HUDEP-2 (cell line): ENCODE data around the gene VRK3.

ENCODE experiments used
- DNase-seq, 76 experiments: peaks; one replicate each; lab custom pipeline; 2025; ENCODE audit not compliant: unreplicated experiment in 76 of 76; lab: John Stamatoyannopoulos, UW

The VRK3 gene

DNA sequence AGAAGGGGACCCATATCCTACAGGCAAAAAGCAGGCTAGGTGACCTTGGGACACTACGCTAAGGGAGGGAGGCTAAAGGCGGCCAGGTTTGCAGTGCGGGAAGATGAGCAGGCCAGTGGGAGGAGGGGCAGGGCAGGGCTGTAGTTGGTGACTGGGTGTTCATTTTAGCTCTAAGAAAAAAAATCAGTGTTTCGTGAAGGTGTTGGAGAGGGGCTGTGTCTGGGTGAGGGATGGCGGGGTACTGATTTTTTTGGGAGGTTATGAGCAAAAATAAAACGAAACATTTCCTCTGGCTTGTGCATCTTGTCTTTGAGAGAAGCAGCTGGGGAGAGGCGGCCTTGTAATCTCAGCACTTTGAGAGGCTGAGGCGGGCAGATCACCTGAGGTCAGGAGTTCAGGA is 91.5 kb downstream of the VRK3 start:
- DNase-seq: no peak

DNA sequence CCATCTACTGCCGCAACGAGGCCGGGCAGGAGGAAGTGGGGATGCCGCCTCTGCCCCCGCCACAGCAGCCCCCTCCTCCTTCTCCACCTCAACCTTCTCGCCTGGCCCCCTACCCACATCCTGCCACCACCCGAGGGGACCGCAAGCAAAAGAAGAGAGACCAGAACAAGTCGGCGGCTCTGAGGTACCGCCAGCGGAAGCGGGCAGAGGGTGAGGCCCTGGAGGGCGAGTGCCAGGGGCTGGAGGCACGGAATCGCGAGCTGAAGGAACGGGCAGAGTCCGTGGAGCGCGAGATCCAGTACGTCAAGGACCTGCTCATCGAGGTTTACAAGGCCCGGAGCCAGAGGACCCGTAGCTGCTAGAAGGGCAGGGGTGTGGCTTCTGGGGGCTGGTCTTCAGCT is 92.4 kb downstream of the VRK3 start:
- no peak for DNase-seq

DNA sequence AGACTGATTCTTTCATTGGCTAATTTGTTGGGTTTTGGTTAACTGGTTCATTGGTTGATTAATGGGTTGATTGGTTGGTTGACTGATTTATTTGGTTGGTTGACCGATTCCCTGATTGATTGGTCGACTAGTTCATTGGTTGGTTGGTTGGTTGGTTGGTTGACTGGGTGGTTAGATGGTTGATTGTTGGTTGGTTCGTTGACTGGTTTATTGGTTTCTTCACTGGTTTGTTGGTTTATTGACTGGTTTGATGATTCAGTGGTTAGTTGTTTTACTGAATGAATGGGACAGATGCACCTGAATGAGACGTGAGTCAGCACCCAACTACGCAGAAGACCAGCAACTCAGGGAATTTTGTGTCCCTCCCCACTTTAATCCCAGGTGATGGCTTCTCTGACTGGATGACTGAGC is 93.1 kb downstream of the VRK3 start:
- no peak for DNase-seq

DNA sequence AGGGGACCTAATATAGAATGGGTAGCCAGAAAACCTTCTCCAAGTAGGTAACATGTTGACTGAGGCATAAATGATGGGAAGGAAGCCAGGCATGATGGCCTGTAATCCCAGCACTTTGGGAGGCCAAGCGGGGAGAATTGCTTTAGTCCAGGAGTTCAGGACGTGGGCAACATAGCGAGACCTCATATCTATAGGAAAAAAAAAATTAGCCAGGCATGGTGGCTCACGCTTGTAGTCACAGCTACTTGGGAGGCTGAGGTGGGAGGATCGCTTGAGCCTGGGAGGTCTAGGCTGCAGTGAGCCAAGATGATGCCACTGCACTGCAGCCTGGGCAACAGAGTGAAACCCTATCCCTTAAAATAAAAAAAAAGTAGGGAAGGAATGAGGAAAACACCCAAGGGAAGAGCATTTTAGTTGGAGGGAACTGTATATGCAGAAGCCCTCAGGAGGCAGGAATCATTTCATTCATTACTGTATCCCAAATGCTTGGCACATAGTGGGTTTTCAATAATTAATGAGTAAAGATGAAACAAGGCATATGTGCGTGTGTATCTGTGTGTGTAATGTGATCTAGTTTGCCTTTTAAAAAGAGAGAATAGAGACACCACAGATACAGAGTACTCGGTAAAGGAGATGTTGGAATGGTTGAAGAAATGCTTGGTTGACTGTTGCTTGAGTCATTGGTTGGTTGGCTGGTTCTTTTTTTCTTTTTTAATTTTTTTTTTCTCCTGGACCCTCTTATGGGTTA is 93.7 kb downstream of the VRK3 start:
- no peak for DNase-seq

DNA sequence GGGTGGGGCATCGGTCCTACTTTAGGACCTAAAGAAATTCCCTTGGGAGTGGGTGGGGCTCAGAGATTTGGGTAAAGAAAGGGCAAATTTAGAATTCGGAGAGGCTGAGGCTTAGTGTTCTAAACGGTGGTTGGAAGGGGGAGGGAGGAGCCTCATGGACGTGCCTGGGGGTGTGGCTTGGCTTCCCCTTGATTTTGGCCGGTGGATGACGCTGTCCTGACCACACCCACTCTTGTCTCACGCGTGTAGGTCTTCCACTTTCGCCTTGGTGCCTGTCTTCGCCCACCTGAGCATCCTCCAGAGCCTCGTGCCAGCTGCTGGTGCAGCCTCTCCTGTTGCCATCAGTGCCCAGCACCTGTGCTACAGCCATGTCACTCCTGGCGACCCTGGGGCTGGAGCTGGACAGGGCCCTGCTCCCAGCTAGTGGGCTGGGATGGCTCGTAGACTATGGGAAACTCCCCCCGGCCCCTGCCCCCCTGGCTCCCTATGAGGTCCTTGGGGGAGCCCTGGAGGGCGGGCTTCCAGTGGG is 94.6 kb downstream of the VRK3 start:
- peak in 17 of 76 experiments; percentile 6 to 46 (median 20) for DNase-seq

DNA sequence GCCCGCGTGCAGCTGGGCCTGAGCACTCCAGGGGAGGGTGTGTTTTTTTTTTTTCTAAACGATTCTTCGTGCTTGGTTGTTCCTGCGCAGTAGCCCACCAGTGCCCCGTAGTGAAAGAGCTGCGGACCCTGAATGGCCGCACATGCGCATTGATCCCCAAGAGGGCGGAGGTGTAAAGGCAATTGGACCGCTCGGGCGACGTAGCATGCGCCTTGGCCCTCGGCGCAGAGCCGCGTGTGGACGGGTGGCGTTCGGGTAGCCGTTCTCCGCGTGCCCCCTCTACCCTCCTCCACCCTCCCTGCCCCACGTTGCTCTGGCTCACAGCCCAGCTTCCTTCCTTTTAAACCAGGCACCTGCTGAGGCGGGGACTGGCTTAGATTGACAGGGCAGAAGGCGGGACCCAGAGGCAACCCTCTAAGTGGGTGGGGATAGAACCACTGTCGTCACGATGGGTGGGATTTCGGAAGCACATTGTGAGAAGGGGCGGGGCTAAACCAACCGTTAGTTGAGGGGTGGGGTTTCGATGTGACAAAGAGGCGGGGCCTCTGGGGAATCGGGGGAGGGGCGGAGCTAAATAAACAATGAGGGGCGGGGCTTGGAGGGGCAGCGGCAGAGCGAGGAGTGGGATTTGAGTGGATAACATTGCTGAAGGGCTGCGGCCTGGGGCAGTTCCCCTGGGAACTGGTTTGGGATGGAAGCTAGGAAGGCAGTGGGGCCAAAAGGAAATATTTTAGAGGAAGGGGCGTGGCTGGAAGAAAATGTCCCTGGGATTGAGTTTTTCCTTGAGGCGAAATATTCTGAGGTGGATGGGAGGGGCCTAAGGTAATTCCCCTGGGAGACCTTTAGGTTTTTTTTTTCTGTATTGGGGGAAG is 95.3 kb downstream of the VRK3 start:
- DNase-seq: peak; percentile 37 to 100 (median 98)

DNA sequence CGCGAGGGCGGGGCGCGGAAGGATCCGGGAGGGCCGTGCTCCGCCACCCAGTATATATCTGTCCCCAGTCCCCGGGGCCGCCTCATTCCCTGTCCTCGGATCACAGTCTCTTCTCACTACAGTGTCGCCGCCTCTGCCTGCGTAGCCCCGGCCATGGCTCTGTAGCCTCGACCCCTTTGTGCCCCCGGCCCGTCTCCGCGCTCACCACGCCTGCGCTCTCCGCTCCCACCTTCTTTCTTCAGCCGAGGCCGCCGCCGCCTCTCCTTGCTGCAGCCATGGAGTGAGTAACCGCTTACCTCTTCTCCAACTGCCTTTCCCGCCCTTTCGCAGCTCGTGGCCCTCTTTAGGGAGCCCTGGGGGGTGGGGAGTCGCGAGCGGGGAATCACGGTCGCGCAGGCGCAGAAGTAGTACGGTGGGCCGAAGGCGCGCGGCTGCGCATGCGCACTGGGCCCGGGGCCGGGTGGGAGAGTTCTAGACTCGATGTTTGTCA is 96.0 kb downstream of the VRK3 start, which contains the start of the genes ATF5 and NUP62:
Gene ATF5 (plus strand): TSS at position 85 of the 490 bp plus-strand sequence. CDS start 1,646 bp downstream, outside the sequence.
Gene NUP62 (minus strand): TSS at position 384 of the 490 bp plus-strand sequence. CDS start 19,697 bp downstream, outside the sequence.
- DNase-seq: peak in 75 of 76 experiments; percentile 60 to 100 (median 92)

DNA sequence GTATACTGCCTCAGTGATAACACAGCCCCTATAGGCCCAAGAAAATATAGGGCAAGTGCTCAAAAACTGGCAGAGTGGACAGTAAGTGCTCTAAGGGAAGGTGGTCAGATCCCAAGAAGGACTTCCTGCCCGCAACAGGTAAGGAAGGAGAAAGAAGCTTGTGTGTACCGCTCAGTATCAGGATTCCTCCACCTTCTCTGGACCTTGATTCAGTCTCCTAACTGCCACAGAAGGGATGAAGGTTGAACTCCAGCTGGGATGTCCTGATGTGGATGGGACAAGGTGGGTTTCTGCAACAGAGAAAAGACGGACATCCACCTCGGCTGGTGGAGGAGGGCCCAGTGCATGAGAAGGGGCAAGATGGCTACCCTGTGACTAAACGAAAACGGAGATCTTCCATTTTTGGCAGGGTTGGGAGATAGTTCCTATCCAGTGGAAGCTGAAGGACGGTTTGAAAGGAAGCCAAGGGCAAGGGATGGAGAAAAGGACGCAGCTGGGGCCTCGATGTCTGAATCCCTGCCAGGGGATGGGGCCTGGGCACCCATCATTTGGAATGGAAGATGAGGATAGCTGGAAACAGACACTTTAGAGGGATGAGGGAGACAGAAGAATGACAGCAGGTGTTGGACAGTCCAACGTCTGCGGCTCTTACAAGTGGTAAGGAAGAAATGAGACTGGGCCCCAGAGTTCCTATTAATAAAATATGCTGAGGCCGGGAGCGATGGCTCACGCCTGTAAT is 97.5 kb downstream of the VRK3 start:
- DNase-seq: no peak

DNA sequence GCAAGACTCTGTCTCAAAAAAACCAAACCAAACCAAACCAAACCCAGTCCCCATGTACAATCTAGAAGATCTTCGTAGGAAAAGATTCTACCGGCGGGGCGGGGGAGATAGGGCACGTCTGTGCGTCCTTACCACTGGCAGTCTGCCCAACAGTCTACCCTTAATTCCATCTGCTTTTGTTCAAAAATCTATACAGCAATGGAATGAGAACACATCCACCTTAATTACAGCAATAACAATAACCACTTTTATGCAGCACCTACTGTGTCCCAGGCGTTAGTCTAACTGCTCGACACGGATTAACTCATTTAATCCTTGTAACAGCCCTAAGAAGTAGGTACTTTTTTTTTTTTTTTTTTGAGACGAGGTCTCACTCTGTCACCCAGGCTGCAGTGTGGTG is 98.7 kb downstream of the VRK3 start:
- peak in 22 of 76 experiments; percentile 12 to 45 (median 29) for DNase-seq
